HepG2 (cell line): ENCODE results near the gene ZGRF1.

Experiments
- ATF6 ChIP-seq: sonication (generic); formaldehyde crosslinking; conservative IDR thresholded peaks from 2 replicates; pipeline ENCODE4 v1.4.0; 2020; ENCODE audit warnings: missing genetic modification reagents
- CTCF ChIP-seq: sonication (generic); formaldehyde crosslinking; IDR thresholded peaks from 2 replicates; pipeline ENCODE4 v1.5.0; 2020; ENCODE audit warnings: mild to moderate bottlenecking, missing genetic modification reagents, moderate library complexity
- HNF4G ChIP-seq, 2 experiments: sonication (generic) in 1 of 2; formaldehyde crosslinking in 1 of 2; IDR thresholded peaks; 2 replicates each; pipeline versions ENCODE4 v1.4.0 to v1.6.1; 2011 to 2020; ENCODE audit warnings: borderline replicate concordance in 2 of 2, low read depth in 2 of 2, mild to moderate bottlenecking in 2 of 2, low read length in 1 of 2, missing genetic modification reagents in 1 of 2, moderate library complexity in 1 of 2
- KDM4B ChIP-seq: sonication (generic); formaldehyde crosslinking; IDR thresholded peaks from 2 replicates; pipeline ENCODE4 v1.4.0; 2020; ENCODE audit warnings: missing genetic modification reagents
- RFX3 ChIP-seq: IDR thresholded peaks from 2 replicates; pipeline ENCODE4 v1.6.1; 2016; ENCODE audit warnings: missing biosample characterization, missing genetic modification reagents
- SIN3A ChIP-seq: IDR thresholded peaks from 2 replicates; pipeline ENCODE4 v1.6.1; 2011; ENCODE audit warnings: low read depth, mild to moderate bottlenecking, control low read depth, low read length, borderline replicate concordance
- SP4 ChIP-seq: sonication (generic); formaldehyde crosslinking; IDR thresholded peaks from 2 replicates; pipeline ENCODE4 v1.8.1; 2023; ENCODE audit warnings: mild to moderate bottlenecking, missing genetic modification reagents
- ZBTB3 ChIP-seq: sonication (generic); formaldehyde crosslinking; IDR thresholded peaks from 2 replicates; pipeline ENCODE4 v1.4.0; 2020; ENCODE audit warnings: low read depth, mild to moderate bottlenecking, moderate library complexity, missing genetic modification reagents, borderline replicate concordance
- ZNF7 ChIP-seq: IDR thresholded peaks from 2 replicates; pipeline ENCODE4 v1.6.1; 2016; ENCODE audit warnings: missing biosample characterization, missing genetic modification reagents

DNA sequence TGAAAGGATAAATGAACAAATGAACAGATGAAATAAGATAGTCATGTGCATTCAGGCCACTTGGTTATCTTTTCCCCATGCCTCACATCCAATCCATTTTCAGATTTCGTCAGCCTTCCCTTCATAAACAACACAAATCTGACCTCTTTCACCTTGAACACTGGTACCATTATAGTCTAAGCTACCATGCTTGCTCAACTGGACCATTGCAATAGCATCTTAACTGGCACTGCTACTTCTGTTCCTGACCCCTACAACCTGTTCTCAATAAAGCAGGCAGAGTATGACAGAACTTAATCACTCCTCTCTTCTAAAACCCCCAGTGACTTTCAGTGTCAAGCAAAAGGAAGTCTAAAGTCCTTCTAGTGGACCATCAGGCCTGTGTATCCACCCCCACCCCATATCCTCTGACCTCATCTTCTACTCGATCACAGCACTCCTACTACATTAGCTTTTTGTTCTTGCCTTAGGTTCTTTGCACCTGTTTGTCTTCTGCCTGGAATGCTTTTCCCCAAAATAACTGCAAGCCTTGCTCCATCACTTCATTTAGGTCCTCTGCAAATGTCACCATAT, 40.9 kb upstream of the ZGRF1 start:
- TF ChIP-seq ZNF7 (no peak), RFX3 (CRISPR knock-in tag) (no peak), SIN3A (no peak), KDM4B (CRISPR knock-in tag) (no peak), CTCF (no peak), ZBTB3 (no peak), HNF4G (IDR thresholded peaks at IDR 0.05; ENCODE audit: borderline replicate concordance, low read depth, low read length) (no peak), HNF4G (CRISPR knock-in tag; IDR thresholded peaks at IDR 0.05; ENCODE audit: borderline replicate concordance, low read depth) (no peak), SP4 (CRISPR knock-in tag) (no peak), ATF6 (CRISPR knock-in tag) (no peak)
